HG03571 (cell line): ENCODE results near the gene PPP1R1A.

ENCODE experiments used
- ATAC-seq: cut with Tn5 transposase; IDR thresholded peaks from one replicate; pipeline ENCODE4 v1.9.1; 2021; ENCODE audit not compliant: unreplicated experiment

The PPP1R1A gene

DNA sequence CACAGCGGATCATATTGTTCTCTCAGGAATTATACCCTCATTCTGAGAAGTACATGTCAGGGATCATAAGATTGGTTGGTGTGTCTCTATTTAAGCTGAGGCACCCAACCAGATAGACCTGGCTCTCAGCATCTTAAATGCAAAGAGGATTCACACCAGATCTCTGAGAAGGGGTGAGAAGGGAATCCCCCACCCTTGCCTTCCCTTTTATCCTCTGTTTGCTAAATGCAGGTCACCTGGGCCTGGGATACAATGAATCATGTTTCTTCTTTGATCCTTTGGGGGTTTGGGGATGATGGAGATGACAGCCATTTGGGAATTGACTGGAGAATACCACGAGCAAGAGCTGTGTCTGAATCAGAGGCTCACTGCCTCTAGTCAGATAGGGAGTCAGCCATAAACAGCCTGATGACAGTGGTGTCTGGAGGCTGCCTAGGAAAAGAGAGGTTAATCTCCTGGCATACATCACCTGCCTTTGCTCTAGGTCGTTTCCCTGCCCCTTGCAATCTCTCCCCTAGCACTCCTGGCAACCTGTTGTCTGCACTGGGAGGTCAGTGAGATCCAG, 50.2 kb downstream of the PPP1R1A start:
- ATAC-seq = no peak

DNA sequence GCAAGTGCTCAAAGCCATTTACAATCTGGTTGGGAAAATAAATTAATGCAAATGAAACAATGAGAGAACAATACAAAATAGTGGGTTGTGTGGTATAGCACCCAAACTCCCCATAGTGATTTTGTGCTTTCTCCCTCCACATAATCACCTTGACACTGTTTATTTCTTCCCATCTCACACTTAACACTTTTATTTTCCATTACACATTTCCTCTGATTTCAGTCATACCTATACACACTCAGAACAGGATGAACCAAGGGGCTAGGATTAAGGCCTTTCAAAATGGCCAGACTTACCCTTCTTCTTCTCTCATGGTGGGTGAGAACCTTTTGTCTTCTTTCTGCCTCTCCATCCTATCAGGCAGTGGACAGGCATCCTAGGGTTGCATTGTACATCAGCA, 53.0 kb downstream of the PPP1R1A start:
- ATAC-seq = no peak

DNA sequence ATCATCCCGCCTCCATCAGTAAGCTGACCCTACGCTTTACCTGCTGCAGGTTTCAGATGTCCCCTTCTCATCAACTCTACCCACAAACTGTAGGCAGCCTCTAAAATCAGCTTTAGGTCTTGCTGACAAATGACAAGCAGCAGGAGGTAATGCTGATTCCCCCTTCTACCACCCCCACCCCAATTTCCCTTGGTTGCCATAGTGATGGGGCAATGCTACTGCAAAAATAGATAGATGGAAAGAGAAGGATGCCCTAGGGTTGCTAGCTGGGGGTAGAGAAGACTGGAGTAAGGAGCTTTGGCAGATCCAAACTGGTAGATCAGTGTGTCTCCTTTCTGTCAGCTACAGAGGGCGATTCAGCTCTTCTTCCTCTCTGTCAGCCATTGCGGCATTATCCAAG, 58.9 kb downstream of the PPP1R1A start:
- no peak for ATAC-seq
